CD4-positive, alpha-beta T cell treated with Interleukin-15 for 4 hours (primary cell): Measurements from ENCODE around the gene TMPRSS4.

ENCODE experiments used
- DNase-seq: peaks from one replicate; pipeline ENCODE4 v3.0.0-alpha.2; 2020; ENCODE audit warnings: low spot score

Gene TMPRSS4

DNA sequence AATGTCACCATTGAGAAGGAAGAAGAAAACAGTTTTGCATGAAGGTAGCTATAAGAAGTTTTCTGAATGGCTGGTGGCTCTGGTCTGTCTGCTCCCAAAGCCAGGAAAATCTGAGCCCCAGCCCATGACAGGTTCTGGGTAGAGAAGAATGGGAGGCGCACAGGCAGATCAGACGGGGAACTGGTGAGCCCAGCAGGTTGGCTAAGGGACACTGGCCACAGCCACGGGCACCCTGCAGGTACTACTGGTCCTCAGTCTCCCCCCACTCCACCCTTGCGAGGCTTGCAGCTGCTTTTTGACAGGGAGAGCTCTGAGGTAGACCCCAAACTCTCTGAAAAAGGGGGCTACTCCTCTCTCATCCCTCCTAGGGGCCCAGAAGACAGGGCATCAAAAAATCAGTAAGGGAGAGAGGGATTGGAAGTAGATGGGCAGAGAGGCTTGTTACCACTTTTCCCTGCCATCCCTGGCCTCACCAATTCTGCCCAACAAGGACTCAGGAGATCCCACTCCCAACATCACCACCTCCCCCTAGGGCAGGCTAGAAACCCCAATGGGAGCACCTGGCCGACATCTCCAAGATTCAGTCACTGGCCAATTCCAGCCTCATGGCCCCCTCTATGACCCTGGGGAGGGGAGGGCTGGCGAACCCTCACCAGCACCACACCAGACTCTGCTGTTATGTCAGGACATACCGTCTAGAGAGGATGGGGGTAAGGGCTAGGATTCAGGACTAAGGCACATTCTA is 58.3 kb downstream of the TMPRSS4 start:
- DNase-seq, result no peak

DNA sequence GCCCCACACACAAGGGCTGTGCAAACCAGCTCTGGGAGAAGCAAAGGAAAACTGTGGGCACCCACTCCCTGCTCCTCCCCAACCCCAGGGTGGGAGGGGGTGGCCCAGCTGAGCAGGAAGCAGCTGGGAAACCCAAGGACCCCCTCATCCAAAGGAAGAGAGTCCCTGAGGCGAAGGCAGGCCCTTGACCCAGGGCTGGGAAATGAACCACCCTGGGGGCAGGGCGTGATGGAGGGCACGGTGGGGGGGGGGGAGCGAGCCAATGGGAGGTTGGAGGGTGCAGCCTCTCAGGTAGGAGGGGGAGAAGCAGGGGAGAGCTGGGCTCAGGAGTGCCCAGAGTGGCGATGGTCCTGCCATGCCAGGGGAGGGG is 58.9 kb downstream of the TMPRSS4 start:
- DNase-seq, result no peak

DNA sequence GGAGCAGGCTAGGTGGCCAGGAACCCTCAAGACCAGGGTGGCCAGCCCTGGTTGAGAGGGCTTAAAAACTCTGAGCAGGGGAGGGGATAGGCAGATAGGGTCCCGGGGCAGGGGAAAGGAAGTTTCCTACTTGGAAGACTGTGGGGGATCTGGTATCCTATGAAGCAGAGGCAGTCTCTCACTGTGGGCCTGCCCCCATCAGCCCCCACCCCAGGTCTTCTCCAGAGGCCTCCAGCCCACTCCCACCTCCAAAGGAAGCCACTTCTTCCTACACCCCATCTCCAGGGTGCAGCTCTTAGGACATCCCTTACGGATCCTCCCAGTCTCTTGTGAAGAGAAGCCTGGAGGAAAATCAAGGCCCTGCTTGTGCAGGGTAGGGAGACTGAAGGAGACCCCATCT is 59.5 kb downstream of the TMPRSS4 start:
- DNase-seq, result no peak

DNA sequence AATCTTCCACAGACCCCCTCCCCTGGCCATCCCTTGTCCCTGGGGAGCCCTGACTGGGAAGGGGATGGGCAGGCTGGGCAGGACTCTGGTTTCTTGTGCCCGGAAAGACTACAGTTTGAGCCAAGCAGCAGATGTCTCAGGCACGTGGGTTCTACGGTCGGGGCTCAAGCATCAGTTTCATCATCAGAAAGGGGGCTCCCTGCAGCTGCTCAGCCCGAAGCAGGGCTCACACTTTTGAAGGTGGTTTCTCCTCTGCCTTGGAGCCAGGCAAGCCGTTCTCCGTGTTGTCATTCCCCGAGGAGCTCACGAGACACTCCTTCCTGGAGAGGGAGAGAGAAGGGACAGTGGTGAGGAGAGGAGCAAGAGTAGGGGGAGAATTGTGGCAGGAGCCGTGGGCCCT is 59.9 kb downstream of the TMPRSS4 start:
- no peak for DNase-seq

DNA sequence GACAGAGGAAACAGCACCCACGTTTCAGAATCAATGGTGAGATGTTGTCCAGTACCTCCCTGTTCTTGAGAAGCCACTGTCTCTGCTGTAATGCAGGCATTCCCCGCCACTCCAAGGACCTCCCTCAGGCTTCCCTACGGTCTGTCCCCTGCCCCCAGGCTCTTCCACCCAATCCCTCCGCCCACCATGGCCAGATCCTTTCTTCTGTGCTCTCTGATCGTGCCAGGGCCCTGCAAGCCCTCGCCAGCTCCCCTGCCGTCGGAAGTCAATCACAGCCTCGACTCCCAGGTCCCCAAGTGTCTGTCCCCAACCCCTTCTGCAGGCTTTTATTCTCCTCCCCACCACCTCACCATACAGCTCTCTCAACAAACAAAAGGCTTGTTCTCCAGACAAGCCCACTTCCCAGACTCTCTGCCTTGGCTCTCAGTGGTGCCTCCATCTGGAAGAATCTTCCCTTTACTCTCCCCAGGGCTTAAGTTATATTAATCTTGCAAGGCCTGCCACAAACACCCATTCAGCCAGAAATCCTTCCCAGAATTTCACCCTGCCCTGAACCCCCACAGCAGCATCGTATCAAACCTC is 62.1 kb downstream of the TMPRSS4 start:
- no peak for DNase-seq

DNA sequence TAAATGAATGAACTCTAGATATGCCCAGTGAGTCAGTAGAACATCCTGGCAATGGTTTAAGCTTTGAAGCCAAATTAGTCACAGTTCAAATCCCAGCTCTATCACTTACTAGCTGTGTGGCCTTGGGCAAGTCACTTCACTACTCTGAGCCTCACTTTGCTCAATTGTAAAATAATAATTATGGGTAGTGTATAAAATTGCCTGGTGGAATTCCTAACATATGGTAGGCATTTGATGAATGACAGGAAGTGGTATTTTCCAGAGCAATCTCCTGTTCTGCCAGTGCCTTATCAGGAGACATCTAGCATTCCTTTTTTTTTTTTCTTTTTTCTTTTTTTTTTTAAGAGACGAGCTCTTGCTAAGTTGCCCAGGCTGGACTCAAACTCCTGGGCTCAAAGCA is 62.7 kb downstream of the TMPRSS4 start:
- no peak for DNase-seq

DNA sequence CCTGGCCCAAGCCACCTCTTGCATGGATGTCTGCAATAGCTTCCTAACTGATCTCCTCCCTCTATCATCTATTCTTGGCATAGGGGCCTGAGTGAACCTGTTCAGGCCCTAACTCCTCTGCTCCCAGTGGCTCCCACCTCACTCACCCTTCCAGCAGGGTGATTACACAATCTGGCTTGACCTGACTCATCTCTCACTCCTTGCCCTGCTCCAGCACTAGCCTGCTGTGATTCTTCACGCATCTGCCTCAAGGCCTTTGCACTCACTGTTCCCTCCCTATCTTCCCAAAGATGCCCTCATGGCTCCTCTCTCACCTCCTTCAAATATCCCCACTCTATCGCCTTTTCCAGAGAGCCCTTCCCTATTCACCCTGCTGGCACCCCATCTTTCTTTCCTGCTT is 65.2 kb downstream of the TMPRSS4 start:
- no peak for DNase-seq

DNA sequence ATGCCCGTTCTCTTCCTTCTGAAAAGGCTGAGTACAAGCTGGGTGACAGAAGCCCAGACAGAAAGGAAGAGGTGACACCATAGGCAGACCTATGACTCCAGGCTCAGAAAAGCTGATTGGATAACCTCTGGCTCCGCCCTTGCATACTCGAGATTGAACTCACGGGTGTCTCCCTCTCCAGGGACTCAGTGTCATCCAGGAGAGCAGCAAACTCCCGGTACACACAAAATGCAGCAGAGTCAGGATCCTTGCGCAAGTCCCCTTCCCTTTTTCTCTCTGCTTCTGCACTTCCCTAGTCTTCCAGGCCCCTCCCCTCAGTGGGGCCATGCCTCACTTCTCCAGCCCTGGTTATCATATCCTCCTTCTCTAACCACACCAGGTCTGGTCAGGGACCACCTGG is 65.9 kb downstream of the TMPRSS4 start:
- DNase-seq, result no peak

DNA sequence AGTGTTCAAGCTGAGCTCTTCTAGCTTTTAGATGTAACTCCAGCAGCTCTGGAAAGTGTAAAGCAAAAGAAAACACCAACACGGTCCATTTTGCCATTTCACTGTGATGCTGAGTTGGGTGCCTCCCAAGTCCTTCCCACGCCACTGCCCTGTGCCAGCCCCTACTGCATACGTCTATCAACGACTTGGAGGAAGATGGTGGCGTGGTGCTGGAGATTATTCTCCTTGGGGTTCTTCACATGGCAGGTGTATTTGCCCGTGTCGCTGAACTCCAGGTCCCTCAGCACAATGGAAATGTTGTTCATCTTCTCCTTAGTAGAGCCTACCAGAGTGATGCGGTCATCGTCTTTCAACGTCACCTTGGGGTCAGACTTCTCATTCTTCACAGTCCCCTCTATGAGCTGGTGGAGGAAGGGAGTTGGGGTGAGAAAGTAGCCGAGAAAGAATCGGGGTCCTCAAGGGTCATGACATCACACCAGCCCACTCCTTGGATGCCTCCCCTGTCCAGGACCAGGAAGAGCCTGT is 66.8 kb downstream of the TMPRSS4 start:
- no peak for DNase-seq

DNA sequence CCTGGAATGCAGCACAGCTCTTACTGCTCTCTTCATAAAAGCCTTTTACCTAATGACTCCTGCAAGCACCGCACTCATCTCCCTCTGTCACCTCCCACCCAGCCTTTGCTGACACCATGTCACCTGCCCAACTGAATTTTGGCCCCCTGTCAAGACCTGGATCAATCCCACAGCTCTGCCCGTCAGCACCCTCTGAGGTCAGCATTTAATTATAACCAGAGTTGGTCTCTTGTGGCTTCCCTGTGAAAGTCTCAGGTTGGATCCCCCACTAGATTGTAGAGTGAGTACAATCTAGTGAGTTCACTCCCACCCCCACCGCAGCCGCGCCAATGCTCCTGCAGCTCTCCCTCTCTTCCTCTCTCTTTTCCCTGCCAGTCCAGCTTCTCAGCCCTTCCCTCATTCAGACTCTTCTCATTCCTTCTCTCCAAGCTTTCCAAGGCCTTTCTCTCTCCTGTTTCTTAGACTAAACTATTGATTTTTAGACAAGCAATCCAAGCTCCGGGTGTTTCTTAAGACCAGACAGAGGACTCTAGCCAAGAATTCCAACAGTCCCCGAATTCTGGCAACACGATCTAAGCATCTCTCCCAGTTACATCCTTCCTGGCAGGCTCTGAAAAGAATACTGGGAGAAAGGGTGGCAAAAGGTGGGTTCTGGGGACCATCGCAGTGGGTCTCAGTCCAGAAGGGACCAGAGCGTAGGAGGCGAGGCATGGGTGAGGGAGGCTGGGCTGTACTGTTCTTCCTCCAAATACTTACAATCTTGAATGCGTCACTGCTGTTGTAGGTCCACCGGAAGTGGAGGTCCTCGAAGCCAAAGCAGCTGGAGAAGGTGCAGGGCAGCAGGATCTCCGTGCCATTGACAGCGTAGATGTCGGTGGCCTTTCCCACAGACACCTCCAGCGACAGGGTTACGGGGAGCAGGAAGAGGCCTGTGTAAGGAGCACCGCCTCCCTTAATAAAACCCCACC is 67.7 kb downstream of the TMPRSS4 start:
- DNase-seq, result no peak

DNA sequence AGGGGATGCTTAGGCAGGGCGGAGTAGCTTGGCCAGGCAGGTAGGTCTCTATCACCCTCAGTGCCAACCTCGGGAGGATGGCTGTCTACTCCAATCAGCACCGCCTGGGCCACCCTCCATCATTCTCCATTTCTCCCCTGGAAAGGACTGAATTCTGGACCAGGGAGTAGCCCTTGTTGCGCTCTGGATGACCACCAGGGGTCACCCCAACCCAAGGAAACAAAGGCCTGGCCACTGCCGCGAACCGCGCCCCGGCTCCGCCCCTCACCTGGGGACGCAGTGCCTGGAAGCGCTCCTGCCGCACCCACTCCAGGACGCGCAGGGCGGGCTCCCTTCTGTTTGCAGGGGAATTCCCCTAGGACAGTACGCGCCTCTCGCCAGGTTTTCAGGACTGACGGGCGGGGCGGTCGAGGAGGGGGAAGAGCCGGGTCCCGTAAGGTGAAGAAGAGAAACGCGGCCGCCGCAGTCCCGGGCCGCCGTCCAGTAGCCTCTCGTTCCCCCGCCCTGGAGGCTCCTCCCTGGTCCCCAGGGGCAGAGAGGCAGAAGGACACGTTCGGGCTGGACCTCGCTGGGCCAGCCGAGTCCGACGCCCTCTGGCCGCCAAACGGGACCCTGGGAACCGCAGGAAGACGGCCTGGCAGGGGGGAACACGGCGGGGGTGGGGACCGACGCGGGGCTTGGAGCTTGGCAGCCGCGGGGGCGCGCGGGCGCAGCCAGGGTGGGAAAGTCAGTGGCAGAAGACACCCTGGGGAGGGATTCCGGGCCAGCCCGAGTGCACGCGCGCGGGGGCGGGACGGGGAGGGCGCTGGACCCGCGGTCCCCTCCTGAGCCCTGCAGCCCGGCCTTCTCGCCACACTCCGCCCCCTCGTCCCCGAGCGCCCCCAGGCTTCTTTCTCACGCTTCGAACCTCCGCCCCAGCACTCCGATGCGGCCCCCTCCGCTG is 68.7 kb downstream of the TMPRSS4 start:
- DNase-seq, result peak; percentile 86

DNA sequence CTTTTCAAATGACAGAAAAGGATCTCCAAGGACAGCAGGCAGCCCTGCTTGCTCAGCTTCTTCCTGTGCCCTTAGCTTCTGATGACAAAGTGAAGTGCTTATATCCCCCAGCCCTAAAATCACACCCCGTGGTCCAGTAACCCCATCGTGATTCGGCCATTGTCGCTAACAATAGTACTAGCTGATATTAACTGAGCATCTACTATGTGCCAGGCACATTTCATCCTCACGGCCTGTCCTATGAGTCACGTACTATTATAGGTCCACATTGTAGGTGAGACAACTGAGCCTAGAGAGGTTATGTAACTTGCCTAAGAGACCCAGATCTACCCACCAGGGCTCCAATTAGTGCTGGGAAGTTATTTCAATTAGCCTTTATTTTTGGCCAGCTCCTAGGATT is 69.7 kb downstream of the TMPRSS4 start:
- no peak for DNase-seq

DNA sequence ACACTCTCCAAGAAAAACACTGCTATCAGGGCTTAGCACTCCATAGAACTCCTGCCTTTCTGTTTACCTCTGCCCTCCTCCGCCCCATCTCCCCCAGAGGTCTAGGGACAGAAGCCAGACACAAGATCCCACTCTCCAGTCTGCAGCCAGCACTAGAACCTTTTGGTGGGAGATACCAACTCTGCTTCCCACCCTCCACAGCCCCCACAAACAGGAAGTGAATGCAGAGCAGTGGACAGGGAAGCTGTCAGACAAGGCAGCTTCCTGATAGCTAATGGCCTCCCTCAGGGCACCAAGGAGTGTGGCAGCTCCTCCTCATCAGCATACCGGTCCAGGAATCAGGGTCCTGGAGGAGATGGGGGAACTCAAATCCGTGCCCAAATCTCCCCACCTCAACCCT is 70.6 kb downstream of the TMPRSS4 start:
- DNase-seq, result no peak

DNA sequence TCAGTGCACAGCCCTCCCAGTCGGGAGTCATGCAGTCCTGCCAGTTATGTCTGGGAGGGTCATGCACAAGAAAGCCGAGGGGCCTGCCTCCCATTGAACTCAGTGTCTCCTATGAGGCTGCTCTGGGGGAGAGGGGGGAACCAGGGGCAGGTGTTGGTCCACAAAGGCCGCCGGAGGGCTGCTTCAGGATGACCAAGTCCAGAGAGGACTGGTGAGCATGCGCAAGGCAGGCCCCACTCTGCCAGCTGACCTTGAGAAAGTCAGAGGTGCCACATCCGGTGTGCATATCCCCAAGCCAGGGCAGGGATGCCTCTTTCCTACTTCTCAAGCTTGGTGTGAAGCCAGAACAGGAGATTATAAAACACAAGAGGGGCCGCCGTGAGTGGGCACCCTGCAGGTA is 71.4 kb downstream of the TMPRSS4 start:
- DNase-seq, result no peak

DNA sequence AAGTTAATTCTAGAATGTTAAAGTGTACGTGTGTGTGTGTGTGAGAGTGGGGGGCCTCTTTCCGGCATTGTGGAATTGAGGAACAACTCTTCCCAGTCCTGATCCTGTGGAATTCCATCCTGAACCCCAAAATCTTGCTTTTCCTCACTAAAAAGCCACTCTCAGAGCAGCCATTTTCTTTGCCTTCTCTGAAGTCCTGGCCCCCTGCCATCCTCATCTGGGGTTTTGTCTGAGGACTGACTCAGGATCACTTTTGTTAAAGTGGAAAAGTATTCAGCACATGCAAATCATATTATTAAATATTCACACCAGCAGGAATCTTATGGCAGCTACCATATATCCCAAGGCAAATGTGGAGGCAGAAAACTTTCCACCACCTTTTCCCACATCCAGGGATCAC is 72.0 kb downstream of the TMPRSS4 start:
- no peak for DNase-seq

DNA sequence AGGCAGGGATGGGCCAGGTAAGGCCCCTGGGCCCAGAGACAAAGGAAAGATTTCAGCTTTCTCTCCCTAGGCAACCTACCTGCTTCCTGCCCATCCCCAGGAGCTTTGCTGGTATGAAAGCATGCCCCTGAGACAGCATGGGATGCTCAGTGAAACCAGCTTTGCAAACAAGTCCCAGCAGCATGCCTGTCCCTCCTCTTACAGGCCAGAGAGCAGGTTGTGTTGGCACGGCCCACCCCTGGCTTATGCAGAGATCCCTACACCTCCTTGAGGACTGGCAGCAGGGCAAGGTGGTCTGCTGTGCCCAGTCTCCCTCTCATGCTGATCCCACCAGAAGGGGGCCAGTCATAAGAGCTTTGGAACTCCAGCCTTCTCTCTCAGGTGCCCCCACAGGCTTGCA is 72.6 kb downstream of the TMPRSS4 start:
- no peak for DNase-seq

DNA sequence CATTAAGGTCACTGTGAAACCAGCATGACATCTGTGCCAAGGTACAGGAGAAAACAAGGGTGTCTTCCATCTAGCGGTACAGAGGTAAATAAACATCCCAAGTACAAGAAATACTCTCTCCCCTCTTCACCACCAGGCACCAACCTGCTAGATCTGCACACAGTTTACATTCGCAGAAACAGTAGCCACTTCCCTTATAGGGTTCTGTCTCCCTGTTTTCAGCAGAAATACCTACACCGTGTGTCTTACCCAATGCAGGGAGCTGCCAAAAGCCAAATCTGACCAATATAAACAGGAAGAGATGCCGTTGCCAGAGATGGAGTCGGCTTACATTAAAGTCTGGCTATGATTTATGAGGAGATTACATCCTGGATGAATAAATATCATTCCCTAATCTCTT is 74.6 kb downstream of the TMPRSS4 start:
- no peak for DNase-seq

DNA sequence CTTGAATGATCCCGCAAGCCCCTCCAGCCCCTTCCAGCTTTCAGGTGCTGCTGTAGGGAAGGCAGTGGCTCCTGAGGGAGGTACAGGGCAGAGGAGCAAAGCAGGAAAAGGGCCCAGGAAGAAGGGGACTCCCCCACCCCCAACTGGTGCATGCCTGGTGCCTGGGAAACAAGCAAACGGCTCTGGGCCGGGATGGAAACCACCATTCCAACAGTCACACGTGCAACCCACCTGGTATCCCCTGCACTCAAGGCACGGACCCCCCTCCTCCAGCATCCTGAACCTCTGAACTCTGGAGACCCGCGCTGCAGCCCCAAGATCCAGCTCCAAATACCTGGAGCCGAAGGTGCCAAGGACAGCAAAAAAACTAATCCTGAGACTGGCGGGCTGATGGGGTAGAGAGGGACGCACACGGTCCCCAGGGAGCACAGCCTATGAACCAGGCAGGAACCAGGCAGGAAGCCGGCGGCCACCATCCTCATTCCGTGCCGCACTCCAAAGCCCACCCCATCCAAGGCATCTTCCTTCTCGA is 75.2 kb downstream of the TMPRSS4 start:
- no peak for DNase-seq

DNA sequence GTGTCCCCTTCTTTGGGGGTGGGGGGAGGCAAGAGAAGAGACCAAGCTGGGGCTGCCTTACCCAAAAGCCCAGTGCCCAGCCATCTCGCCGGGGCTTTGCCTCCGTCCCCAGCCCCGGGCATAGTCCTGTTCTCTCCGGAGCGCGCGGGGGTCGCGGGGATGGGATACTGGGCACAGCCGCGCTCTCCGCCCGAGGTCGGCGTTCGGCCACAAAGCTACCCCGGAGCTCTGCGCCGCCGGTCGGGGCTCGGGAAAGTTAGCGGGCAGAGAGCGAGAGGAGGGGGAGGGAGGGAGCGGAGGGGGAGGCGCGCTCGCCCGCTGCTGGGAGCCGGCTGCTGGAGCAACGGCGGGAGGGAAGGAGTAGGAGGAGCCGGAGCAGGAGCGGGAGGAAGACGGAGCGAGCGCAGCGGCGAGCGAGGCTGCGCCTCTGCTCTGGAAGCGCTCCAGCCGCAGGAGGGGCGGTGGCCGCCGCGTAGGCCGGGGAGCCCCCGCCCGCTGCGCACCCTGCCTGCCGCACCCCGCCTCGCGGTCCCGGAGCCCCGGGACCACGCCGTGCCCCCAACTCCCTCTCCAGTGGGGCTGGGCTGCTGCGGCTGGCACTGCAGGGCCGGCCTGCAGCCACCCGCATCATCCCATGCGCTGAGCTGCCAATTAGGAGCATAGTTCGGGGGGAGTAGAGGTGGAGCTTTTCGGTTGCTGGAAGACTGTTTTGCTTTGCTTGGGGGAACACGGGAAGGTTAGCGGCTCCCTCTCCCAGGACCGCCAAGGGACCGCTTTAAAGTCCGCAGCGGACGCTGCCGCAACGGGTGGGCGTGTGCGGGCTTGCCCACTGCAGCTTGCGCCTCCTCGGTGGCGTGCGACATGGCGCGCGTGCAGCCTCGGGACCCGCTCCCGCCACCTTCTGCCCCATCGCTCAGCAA is 75.9 kb downstream of the TMPRSS4 start, which contains the start of gene SCN4B:
Gene SCN4B (minus strand): TSS at position 272 of the 920 bp plus-strand sequence. CDS start 150 bp downstream, at position 122.
- DNase-seq, result no peak

DNA sequence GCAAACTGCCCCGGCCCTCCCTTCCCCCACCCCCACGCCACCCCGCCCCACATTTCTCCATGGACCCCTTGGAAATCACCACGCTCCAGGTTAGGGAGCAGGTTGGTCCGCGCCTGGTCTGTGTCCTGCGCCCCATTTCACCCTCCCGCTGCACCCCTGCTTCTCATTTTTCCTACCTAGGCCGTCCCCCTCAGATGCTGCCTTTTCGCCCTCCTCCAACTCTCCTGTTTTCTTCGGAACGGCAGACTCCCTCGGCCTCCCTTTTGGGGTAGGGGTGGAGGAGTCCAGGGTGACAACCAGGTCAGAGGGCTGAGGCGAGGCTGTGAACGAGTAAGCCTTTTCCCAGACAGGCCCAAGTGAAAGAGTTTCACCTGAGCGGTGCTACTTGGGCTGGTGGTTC is 76.6 kb downstream of the TMPRSS4 start:
- no peak for DNase-seq
